HCT116 (cell line): ENCODE data around the gene TBK1. TPM values are rescaled to one million over a fixed set of nuclear protein-coding genes. Genes with fewer than 3 reads are reported as not detected.

Source experiments
- ATAC-seq: fragments of 200-7000 bp; cut with Tn5 transposase; 2 replicates; pipeline ENCODE4 v1.9.1; 2020; ENCODE audit warnings: mild to moderate bottlenecking, moderate library complexity
- BruUV-seq: library from RNA; stranded (reverse); fragments of 400-500 nt; replicated peaks from 2 replicates; lab custom pipeline; 2021; lab: Mats Ljungman, UMichigan
- CTCF ChIA-PET: fragments of 300-600 bp; sonication (Branson Sonifier 250); formaldehyde crosslinking; loops from one replicate; lab custom pipeline; 2021; ENCODE audit warnings: antibody characterized with exemption; lab: Charles Lee
- POLR2A ChIA-PET: fragments of 300-600, 350-600 bp; sonication (Branson Sonifier 250); formaldehyde crosslinking; loops from one replicate; lab custom pipeline; 2021; ENCODE audit warnings: antibody characterized with exemption; lab: Charles Lee
- RAD21 ChIA-PET, 2 experiments: fragments of 300-600 bp; sonication (Branson Sonifier 250); formaldehyde crosslinking; loops; one replicate each; lab custom pipeline; 2023; ENCODE audit warnings: low total read pairs in 2 of 2; ENCODE audit not compliant: uncharacterized antibody in 2 of 2, unreplicated experiment in 2 of 2, low non-redundant PET in 1 of 2; lab: Charles Lee
- DNase-seq: peaks from one replicate; pipeline ENCODE4 v3.0.0-alpha.2; 2010; ENCODE audit warnings: low read depth, low spot score
- H2AFZ ChIP-seq: fragments of 200-600 bp; shearing (Covaris generic), sonication (generic); 2 replicates; pipeline ENCODE4 v1.6.1; 2017; ENCODE audit warnings: low read depth, mixed run types, mixed read lengths, antibody characterized with exemption, low read length; ENCODE audit not compliant: poor library complexity, severe bottlenecking
- H3K27ac ChIP-seq: 2 replicates; pipeline ENCODE4 v1.5.1; 2012; ENCODE audit warnings: low read depth, low read length
- H3K27me3 ChIP-seq: fragments of 200-600 bp; sonication (generic); 2 replicates; pipeline ENCODE4 v1.6.1; 2016; ENCODE audit warnings: mixed run types, low read length, mixed read lengths; ENCODE audit not compliant: insufficient read depth
- H3K36me3 ChIP-seq, 2 experiments: fragments of 200-500 bp in 1 of 2; fragments of 200-600 bp in 1 of 2; sonication (Bioruptor generic) in 1 of 2; sonication (generic) in 1 of 2; 2 replicates each; pipeline versions ENCODE4 v1.5.1 to v1.6.1; 2014 to 2016; ENCODE audit warnings: low read length in 2 of 2, inconsistent platforms in 1 of 2, mixed read lengths in 1 of 2, mixed run types in 1 of 2; ENCODE audit not compliant: insufficient read depth in 2 of 2, control insufficient read depth in 1 of 2
- H3K4me1 ChIP-seq, 2 experiments: fragments of 200-600 bp in 1 of 2; sonication (generic) in 1 of 2; 2 replicates each; pipeline versions ENCODE4 v1.5.1 to v1.6.1; 2012 to 2017; ENCODE audit warnings: low read length in 2 of 2, inconsistent platforms in 1 of 2, mild to moderate bottlenecking in 1 of 2, mixed read lengths in 1 of 2, mixed run types in 1 of 2, moderate library complexity in 1 of 2; ENCODE audit not compliant: insufficient read depth in 2 of 2, control insufficient read depth in 1 of 2
- H3K4me2 ChIP-seq: fragments of 200-600 bp; sonication (generic); 2 replicates; pipeline ENCODE4 v1.6.1; 2017; ENCODE audit warnings: mixed run types, low read length, mixed read lengths
- H3K4me3 ChIP-seq, 2 experiments: fragments of 200-600 bp in 1 of 2; sonication (generic) in 1 of 2; replicated peaks in 1 of 2; 2 replicates each; pipeline ENCODE4 v1.5.1; 2011 to 2016; ENCODE audit warnings: low read length in 2 of 2, control low read depth in 1 of 2, low read depth in 1 of 2, mild to moderate bottlenecking in 1 of 2, mixed read lengths in 1 of 2, mixed run types in 1 of 2
- H3K79me2 ChIP-seq: fragments of 200-600 bp; sonication (generic); 2 replicates; pipeline ENCODE4 v1.6.1; 2017; ENCODE audit warnings: mild to moderate bottlenecking, mixed run types, low read length, moderate library complexity, mixed read lengths; ENCODE audit not compliant: insufficient read depth
- H3K9ac ChIP-seq: fragments of 200-600 bp; sonication (generic); 2 replicates; pipeline ENCODE4 v1.6.1; 2016; ENCODE audit warnings: low read length, mixed read lengths
- H3K9me2 ChIP-seq: fragments of 200-600 bp; sonication (generic), shearing (Covaris generic); 2 replicates; pipeline ENCODE4 v1.6.1; 2017; ENCODE audit warnings: mixed run types, mild to moderate bottlenecking, moderate library complexity; ENCODE audit not compliant: insufficient read depth
- H3K9me3 ChIP-seq, 2 experiments: fragments of 200-500 bp in 1 of 2; fragments of 200-600 bp in 1 of 2; sonication (Bioruptor generic) in 1 of 2; sonication (generic) in 1 of 2; 2 replicates each; pipeline ENCODE4 v1.6.1; 2014 to 2017; ENCODE audit warnings: low read length in 2 of 2, mixed read lengths in 2 of 2, inconsistent platforms in 1 of 2, low read depth in 1 of 2, mild to moderate bottlenecking in 1 of 2, mixed run types in 1 of 2, moderate library complexity in 1 of 2; ENCODE audit not compliant: control insufficient read depth in 1 of 2, insufficient read depth in 1 of 2
- H4K20me1 ChIP-seq: fragments of 200-600 bp; sonication (generic), shearing (Covaris generic); 2 replicates; pipeline ENCODE4 v1.6.1; 2017; ENCODE audit warnings: mixed run types, mild to moderate bottlenecking, moderate library complexity; ENCODE audit not compliant: insufficient read depth
- CBX3 ChIP-seq: IDR thresholded peaks from 2 replicates; pipeline ENCODE4 v1.6.1; 2012; ENCODE audit warnings: low read depth
- CEBPB ChIP-seq: IDR thresholded peaks from 2 replicates; pipeline ENCODE4 v1.6.1; 2012; ENCODE audit warnings: low read depth
- ELF1 ChIP-seq: IDR thresholded peaks from 2 replicates; pipeline ENCODE4 v1.6.1; 2012; ENCODE audit warnings: low read depth, borderline replicate concordance
- EZH2 ChIP-seq: fragments of 200-600 bp; sonication (generic); IDR thresholded peaks from 2 replicates; pipeline ENCODE4 v1.6.1; 2017; ENCODE audit warnings: antibody characterized with exemption, mixed run types
- EZH2phosphoT487 ChIP-seq: fragments of 200-600 bp; IDR thresholded peaks from 2 replicates; pipeline ENCODE4 v1.6.1; 2018; ENCODE audit warnings: antibody characterized with exemption, borderline replicate concordance
- FOSL1 ChIP-seq: IDR thresholded peaks from 2 replicates; pipeline ENCODE4 v1.6.1; 2012; ENCODE audit warnings: low read depth
- MAX ChIP-seq: IDR thresholded peaks from 2 replicates; pipeline ENCODE4 v1.6.1; 2012
- POLR2A ChIP-seq: IDR thresholded peaks from 2 replicates; pipeline ENCODE4 v1.7.0; 2011; ENCODE audit warnings: borderline replicate concordance; ENCODE audit not compliant: insufficient read depth, insufficient read length; ENCODE audit errors: extremely low read depth
- SP1 ChIP-seq: IDR thresholded peaks from 2 replicates; pipeline ENCODE4 v1.6.1; 2012; ENCODE audit warnings: low read depth
- SRF ChIP-seq: IDR thresholded peaks from 2 replicates; pipeline ENCODE4 v1.6.1; 2012; ENCODE audit warnings: low read depth
- YY1 ChIP-seq: IDR thresholded peaks from 2 replicates; pipeline ENCODE4 v1.6.1; 2011; ENCODE audit warnings: low read length, low read depth, moderate library complexity, mild to moderate bottlenecking; ENCODE audit not compliant: insufficient replicate concordance; ENCODE audit errors: extremely low read depth
- ZFX ChIP-seq: fragments of 450-650 bp; IDR thresholded peaks from 2 replicates; pipeline ENCODE4 v1.6.1; 2017
- ZNF274 ChIP-seq: fragments of 200-500 bp; sonication (Bioruptor generic); IDR thresholded peaks from 2 replicates; pipeline ENCODE4 v1.6.1; 2014; ENCODE audit warnings: mild to moderate bottlenecking, low read depth, low read length, inconsistent platforms
- intact Hi-C: fragments of 100-400 bp; cut with micrococcal nuclease; formaldehyde crosslinking; loops from 2 replicates; pipeline ENCODE4 v1.10.0; 2022
- total RNA-seq: library from RNA; stranded (reverse); gene quantifications from one replicate; pipeline ENCODE4 v1.2.1, GENCODE V29; 2021; ENCODE audit not compliant: unreplicated experiment
- TF ChIP-seq, protein P1 (sequence below), 3 experiments: fragments of 200-600 bp in 1 of 3; sonication (generic) in 1 of 3; IDR thresholded peaks in 2 of 3; conservative IDR thresholded peaks in 1 of 3; 2 replicates each; pipeline ENCODE4 v1.5.1; 2012 to 2017; ENCODE audit warnings: low read depth in 2 of 3, low read length in 2 of 3, antibody characterized with exemption in 1 of 3, borderline replicate concordance in 1 of 3, control low read depth in 1 of 3, mild to moderate bottlenecking in 1 of 3, mixed read lengths in 1 of 3, mixed run types in 1 of 3, moderate library complexity in 1 of 3; ENCODE audit not compliant: insufficient read depth in 1 of 3
- TF ChIP-seq, protein P2 (sequence below): IDR thresholded peaks from 2 replicates; pipeline ENCODE4 v1.6.1; 2012

The TBK1 gene
- total RNA-seq, 1 experiment from 2014 or later: 27.0 TPM

- CTCF ChIA-PET: no interaction called here
- RAD21 ChIA-PET: no interaction called here
- intact Hi-C loops: loop anchor here (10.0 kb wide), 1 partner anchor 149 kb away; no protein-coding TSS in a partner anchor
These were observed 3.6 kb downstream of the TBK1 start for GRCh38 chr12:64455506-64455905.

More at GRCh38 chr12:64455506-64455905, 3.6 kb downstream of the TBK1 start:
- no peaks in the 10 kb centered on the region for H3K9me2 ChIP-seq
- no peaks in the 10 kb centered on the region for H3K27me3 ChIP-seq
- H3K4me2 ChIP-seq: no peak overlapping the region
- no peak overlapping the region for H3K9ac ChIP-seq
- no peaks in the 10 kb centered on the region for H3K9me3 ChIP-seq
- peaks cover 6 to 20% of the 10 kb centered on the region in 2 experiments; a peak in 2 of 4 replicates for H3K36me3 ChIP-seq
- H2AFZ ChIP-seq: no peak overlapping the region
- no peak for DNase-seq
- H3K79me2 ChIP-seq: peaks cover 88% of the 10 kb centered on the region
- no peaks in the 10 kb centered on the region; the same call in 1 of the 2 replicates for H4K20me1 ChIP-seq
- no peak overlapping the region for H3K4me3 ChIP-seq
- H3K27ac ChIP-seq: no peak overlapping the region
- POLR2A ChIA-PET: interaction anchor here (1.0 kb wide), 1 partner anchor 153 kb away, joined by 3 read pairs; no protein-coding TSS in a partner anchor
- no TSS peak for BruUV-seq
- ATAC-seq: no peak
- TF ChIP-seq SP1 (no peak), CEBPB (no peak), EZH2phosphoT487 (no peak), ELF1 (no peak), FOSL1 (no peak), POLR2A (no peak), ZFX (no peak), EZH2 (no peak), SRF (no peak), MAX (no peak), ZNF274 (no peak), CBX3 (no peak), YY1 (no peak)
- TF ChIP-seq, protein P1, sequence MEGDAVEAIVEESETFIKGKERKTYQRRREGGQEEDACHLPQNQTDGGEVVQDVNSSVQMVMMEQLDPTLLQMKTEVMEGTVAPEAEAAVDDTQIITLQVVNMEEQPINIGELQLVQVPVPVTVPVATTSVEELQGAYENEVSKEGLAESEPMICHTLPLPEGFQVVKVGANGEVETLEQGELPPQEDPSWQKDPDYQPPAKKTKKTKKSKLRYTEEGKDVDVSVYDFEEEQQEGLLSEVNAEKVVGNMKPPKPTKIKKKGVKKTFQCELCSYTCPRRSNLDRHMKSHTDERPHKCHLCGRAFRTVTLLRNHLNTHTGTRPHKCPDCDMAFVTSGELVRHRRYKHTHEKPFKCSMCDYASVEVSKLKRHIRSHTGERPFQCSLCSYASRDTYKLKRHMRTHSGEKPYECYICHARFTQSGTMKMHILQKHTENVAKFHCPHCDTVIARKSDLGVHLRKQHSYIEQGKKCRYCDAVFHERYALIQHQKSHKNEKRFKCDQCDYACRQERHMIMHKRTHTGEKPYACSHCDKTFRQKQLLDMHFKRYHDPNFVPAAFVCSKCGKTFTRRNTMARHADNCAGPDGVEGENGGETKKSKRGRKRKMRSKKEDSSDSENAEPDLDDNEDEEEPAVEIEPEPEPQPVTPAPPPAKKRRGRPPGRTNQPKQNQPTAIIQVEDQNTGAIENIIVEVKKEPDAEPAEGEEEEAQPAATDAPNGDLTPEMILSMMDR (IDR thresholded peaks at IDR 0.05 in 2 of 3, conservative IDR thresholded peaks at IDR 0.05 in 1 of 3; ENCODE audit: borderline replicate concordance in 1 of 3, insufficient read depth in 1 of 3, low read depth in 2 of 3, low read length in 2 of 3): no peak
- TF ChIP-seq, protein P2, sequence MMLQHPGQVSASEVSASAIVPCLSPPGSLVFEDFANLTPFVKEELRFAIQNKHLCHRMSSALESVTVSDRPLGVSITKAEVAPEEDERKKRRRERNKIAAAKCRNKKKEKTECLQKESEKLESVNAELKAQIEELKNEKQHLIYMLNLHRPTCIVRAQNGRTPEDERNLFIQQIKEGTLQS: no peak
- H3K4me1 ChIP-seq: peaks cover 7 to 16% of the 10 kb centered on the region in 2 experiments
